WTC11 (cell line): ENCODE measurements around the gene NSUN2. TPM values are rescaled to one million over a fixed set of nuclear protein-coding genes. Genes with fewer than 3 reads are reported as not detected.
A peak's percentile ranks its signal among the peaks of the same experiment; 100 is the strongest.

Experiments
- ATAC-seq: fragments of 200-7000 bp; cut with Tn5 transposase; 2 replicates; pipeline ENCODE4 v1.10.0; 2021; ENCODE audit warnings: mild to moderate bottlenecking, moderate library complexity
- CTCF ChIA-PET: fragments of 300-600 bp; sonication (Branson Sonifier 250); formaldehyde crosslinking; loops from one replicate; lab custom pipeline; 2021; ENCODE audit warnings: antibody characterized with exemption; lab: Charles Lee
- POLR2A ChIA-PET: fragments of 350-600 bp; sonication (Branson Sonifier 250); formaldehyde crosslinking; loops from one replicate; lab custom pipeline; 2021; ENCODE audit warnings: antibody characterized with exemption; lab: Charles Lee
- DNase-seq: peaks from one replicate; pipeline ENCODE4 v3.0.0; 2021; ENCODE audit warnings: low spot score
- H3K27ac Mint-ChIP-seq: 2 replicates; pipeline ENCODE4 v1.8.0; 2021; ENCODE audit warnings: mixed read lengths
- H3K27me3 Mint-ChIP-seq: 2 replicates; pipeline ENCODE4 v1.8.0; 2021; ENCODE audit warnings: low read depth, mild to moderate bottlenecking, moderate library complexity, mixed read lengths
- H3K36me3 Mint-ChIP-seq: 2 replicates; pipeline ENCODE4 v1.8.0; 2021; ENCODE audit warnings: mixed read lengths
- H3K4me1 Mint-ChIP-seq: 2 replicates; pipeline ENCODE4 v1.8.0; 2022; ENCODE audit warnings: mixed read lengths
- H3K4me3 Mint-ChIP-seq: 2 replicates; pipeline ENCODE4 v1.8.0; 2021; ENCODE audit warnings: mild to moderate bottlenecking, moderate library complexity, mixed read lengths
- H3K9me3 Mint-ChIP-seq: 2 replicates; pipeline ENCODE4 v1.8.0; 2021; ENCODE audit warnings: mixed read lengths
- CREM ChIP-seq: sonication (generic); formaldehyde crosslinking; IDR thresholded peaks from 2 replicates; pipeline ENCODE4 v1.8.1; 2022; ENCODE audit warnings: mild to moderate bottlenecking, missing genetic modification reagents, moderate library complexity
- EMX1 ChIP-seq: fragments of 250-450 bp; sonication (Bioruptor Pico); IDR thresholded peaks from 2 replicates; pipeline ENCODE4 v1.8.0; 2021; ENCODE audit warnings: mild to moderate bottlenecking
- ETV6 ChIP-seq: sonication (generic); formaldehyde crosslinking; IDR thresholded peaks from 2 replicates; pipeline ENCODE4 v1.8.1; 2022; ENCODE audit warnings: mild to moderate bottlenecking, missing genetic modification reagents
- FOXJ3 ChIP-seq: sonication (generic); formaldehyde crosslinking; IDR thresholded peaks from 2 replicates; pipeline ENCODE4 v1.9.0; 2021; ENCODE audit warnings: missing genetic modification reagents, mild to moderate bottlenecking, borderline replicate concordance
- NFE2L1 ChIP-seq: sonication (generic); formaldehyde crosslinking; IDR thresholded peaks from 2 replicates; pipeline ENCODE4 v1.8.1; 2023; ENCODE audit warnings: missing genetic modification reagents
- NFYB ChIP-seq: sonication (generic); formaldehyde crosslinking; conservative IDR thresholded peaks from 2 replicates; pipeline ENCODE4 v1.8.0; 2022; ENCODE audit warnings: low read depth, missing genetic modification reagents
- PRRX2 ChIP-seq: fragments of 250-450 bp; sonication (Bioruptor Pico); IDR thresholded peaks from 2 replicates; pipeline ENCODE4 v1.8.0; 2021; ENCODE audit warnings: mild to moderate bottlenecking
- RORB ChIP-seq: fragments of 250-450 bp; sonication (Bioruptor Pico); IDR thresholded peaks from 2 replicates; pipeline ENCODE4 v1.9.0; 2021; ENCODE audit warnings: mild to moderate bottlenecking
- SMAD4 ChIP-seq: sonication (generic); formaldehyde crosslinking; IDR thresholded peaks from 2 replicates; pipeline ENCODE4 v1.8.0; 2022; ENCODE audit warnings: mild to moderate bottlenecking, missing genetic modification reagents
- SOX15 ChIP-seq: fragments of 250-450 bp; sonication (Bioruptor Pico); IDR thresholded peaks from 2 replicates; pipeline ENCODE4 v1.9.0; 2021; ENCODE audit warnings: mild to moderate bottlenecking
- ZNF121 ChIP-seq: sonication (generic); formaldehyde crosslinking; IDR thresholded peaks from 2 replicates; pipeline ENCODE4 v1.8.0; 2023; ENCODE audit warnings: missing genetic modification reagents
- ZNF138 ChIP-seq: sonication (generic); formaldehyde crosslinking; conservative IDR thresholded peaks from 2 replicates; pipeline ENCODE4 v1.8.1; 2022; ENCODE audit warnings: mild to moderate bottlenecking, moderate library complexity, missing genetic modification reagents
- ZNF416 ChIP-seq: fragments of 250-450 bp; sonication (Bioruptor Pico); IDR thresholded peaks from 2 replicates; pipeline ENCODE4 v1.9.0; 2021; ENCODE audit warnings: mild to moderate bottlenecking, inconsistent platforms
- total RNA-seq: library from RNA; stranded (reverse); gene quantifications from 3 replicates; pipeline ENCODE4 v1.2.3, GENCODE V29; 2021
- TF ChIP-seq, protein P1 (sequence below): sonication (generic); formaldehyde crosslinking; IDR thresholded peaks from 2 replicates; pipeline ENCODE4 v1.8.0; 2022; ENCODE audit warnings: mild to moderate bottlenecking, missing genetic modification reagents
- TF ChIP-seq, protein P2 (sequence below): sonication (generic); formaldehyde crosslinking; IDR thresholded peaks from 2 replicates; pipeline ENCODE4 v1.8.0; 2022; ENCODE audit warnings: mild to moderate bottlenecking, missing genetic modification reagents
- TF ChIP-seq, protein P3 (sequence below): sonication (generic); formaldehyde crosslinking; IDR thresholded peaks from 2 replicates; pipeline ENCODE4 v1.8.1; 2023; ENCODE audit warnings: mild to moderate bottlenecking, moderate library complexity, missing genetic modification reagents
- TF ChIP-seq, protein P4 (sequence below): fragments of 250-450 bp; sonication (Bioruptor Pico); conservative IDR thresholded peaks from 2 replicates; pipeline ENCODE4 v1.9.0; 2021; ENCODE audit warnings: mild to moderate bottlenecking
- TF ChIP-seq, protein P5 (sequence below): sonication (generic); formaldehyde crosslinking; IDR thresholded peaks from 2 replicates; pipeline ENCODE4 v1.8.1; 2022; ENCODE audit warnings: missing genetic modification reagents, borderline replicate concordance
- TF ChIP-seq, protein P6 (sequence below): fragments of 250-450 bp; sonication (Bioruptor Pico); IDR thresholded peaks from 2 replicates; pipeline ENCODE4 v1.8.0; 2021; ENCODE audit warnings: mild to moderate bottlenecking
- TF ChIP-seq, protein P7 (sequence below): sonication (generic); formaldehyde crosslinking; IDR thresholded peaks from 2 replicates; pipeline ENCODE4 v1.8.1; 2023; ENCODE audit warnings: mild to moderate bottlenecking, missing genetic modification reagents, moderate library complexity
- TF ChIP-seq, protein P8 (sequence below): sonication (generic); formaldehyde crosslinking; IDR thresholded peaks from 2 replicates; pipeline ENCODE4 v1.8.0; 2022; ENCODE audit warnings: mild to moderate bottlenecking, missing genetic modification reagents

The NSUN2 gene
- total RNA-seq, 1 experiment from 2014 or later: 88.4 TPM

DNA sequence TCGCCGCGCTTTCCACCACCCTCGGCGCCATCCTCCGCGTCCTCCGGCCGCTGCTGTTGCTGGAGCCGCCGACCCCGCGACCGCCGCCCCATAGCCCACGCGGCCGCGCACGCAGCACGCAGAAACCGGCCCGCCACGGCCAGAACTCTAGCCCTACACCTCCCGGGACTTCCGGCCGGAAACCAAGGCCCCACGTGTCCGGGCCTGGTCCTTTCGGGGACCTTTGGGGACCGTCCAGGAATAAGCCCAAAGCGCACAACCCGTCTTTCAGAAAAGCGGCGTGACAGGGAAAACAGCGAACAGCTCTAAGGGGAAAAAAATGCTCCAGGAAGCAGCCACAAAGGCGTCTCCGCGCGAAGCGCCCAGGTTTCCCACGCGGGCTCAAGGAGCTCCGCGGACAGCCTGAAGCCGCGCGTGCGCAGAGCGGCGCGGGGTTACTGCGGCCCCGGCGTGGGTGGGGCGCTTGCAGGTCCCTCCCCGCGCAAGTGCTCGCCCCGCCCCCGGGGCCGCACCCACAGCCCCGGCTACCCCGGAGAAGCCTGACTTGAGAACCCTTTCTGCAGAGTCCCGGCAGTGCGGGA lies at the start of gene NSUN2, which contains the start of gene SRD5A1 (continued):
- TF ChIP-seq NFYB: no peak
- no peak for TF ChIP-seq EMX1
- TF ChIP-seq, protein P1, sequence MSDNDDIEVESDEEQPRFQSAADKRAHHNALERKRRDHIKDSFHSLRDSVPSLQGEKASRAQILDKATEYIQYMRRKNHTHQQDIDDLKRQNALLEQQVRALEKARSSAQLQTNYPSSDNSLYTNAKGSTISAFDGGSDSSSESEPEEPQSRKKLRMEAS (CRISPR knock-in tag): peak; percentile 57
- no peak for TF ChIP-seq FOXJ3 (CRISPR knock-in tag)
- TF ChIP-seq, protein P2, sequence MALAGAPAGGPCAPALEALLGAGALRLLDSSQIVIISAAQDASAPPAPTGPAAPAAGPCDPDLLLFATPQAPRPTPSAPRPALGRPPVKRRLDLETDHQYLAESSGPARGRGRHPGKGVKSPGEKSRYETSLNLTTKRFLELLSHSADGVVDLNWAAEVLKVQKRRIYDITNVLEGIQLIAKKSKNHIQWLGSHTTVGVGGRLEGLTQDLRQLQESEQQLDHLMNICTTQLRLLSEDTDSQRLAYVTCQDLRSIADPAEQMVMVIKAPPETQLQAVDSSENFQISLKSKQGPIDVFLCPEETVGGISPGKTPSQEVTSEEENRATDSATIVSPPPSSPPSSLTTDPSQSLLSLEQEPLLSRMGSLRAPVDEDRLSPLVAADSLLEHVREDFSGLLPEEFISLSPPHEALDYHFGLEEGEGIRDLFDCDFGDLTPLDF (CRISPR knock-in tag): no peak
- TF ChIP-seq ZNF121: no peak
- TF ChIP-seq NFE2L1: no peak
- TF ChIP-seq ETV6 (CRISPR knock-in tag): no peak
- TF ChIP-seq, protein P3, sequence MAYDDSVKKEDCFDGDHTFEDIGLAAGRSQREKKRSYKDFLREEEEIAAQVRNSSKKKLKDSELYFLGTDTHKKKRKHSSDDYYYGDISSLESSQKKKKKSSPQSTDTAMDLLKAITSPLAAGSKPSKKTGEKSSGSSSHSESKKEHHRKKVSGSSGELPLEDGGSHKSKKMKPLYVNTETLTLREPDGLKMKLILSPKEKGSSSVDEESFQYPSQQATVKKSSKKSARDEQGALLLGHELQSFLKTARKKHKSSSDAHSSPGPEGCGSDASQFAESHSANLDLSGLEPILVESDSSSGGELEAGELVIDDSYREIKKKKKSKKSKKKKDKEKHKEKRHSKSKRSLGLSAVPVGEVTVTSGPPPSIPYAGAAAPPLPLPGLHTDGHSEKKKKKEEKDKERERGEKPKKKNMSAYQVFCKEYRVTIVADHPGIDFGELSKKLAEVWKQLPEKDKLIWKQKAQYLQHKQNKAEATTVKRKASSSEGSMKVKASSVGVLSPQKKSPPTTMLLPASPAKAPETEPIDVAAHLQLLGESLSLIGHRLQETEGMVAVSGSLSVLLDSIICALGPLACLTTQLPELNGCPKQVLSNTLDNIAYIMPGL (CRISPR knock-in tag): 0 out of 2 replicates have a peak, but pooled peaks have one; percentile 30
- peak; percentile 62; the same call in 1 of the 2 replicates for TF ChIP-seq ZNF416
- TF ChIP-seq, all 79 proteins: peak for 17

DNA sequence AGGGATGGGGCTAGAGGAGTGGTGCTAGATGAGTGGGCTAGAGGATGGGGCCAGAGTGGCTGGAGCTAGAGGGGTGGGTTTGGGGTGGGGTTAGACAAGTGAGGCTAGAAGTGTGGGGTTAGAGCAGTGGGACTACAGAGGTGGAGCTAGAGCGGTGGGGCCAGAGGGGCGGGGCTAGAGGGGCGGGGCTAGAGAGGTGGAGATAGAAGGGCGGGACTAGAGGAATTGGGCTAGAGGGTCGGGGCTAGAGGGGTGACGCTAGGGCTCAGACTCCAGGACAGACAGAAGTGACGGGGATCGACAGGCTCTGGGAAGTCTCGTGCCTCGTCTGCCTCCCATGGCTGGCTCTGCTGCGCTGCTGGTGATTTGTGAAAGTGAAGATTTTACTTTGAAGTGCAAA lies 49.4 kb upstream of the NSUN2 start:
- TF ChIP-seq, protein P4, sequence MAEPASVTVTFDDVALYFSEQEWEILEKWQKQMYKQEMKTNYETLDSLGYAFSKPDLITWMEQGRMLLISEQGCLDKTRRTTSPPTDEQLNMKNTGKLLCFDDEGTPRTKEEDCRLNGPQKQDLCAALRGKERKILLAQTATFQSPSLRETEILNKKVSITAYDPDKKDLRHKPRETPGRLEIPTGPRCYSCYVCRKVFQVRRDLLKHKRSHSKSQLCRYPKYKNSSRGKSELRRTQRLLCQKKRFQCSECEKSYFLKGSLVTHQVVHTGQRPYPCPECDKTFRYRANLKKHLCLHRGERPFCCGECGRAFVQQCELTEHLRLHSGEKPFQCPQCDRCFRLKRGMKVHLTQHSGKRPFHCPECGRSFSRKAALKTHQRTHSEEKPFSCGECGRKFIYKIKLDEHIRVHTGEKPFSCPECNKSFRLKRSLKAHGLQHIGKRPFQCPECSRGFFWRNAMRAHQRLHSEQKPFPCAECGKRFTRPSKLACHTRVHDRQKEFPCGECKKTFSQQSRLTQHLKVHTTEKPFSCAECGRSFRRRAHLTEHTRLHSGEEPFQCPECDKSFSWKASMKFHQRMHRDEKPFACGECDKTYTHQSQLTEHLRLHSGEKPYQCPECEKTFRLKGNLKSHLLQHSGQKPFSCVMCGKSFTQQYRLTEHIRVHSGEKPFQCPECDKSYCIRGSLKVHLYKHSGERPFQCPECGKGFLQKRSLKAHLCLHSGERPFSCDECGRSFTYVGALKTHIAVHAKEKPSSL (CRISPR knock-in tag): no peak
- Mint-ChIP-seq H3K9me3 (peaks cover 19% of the 10 kb centered on the region), H3K27me3 (peaks cover 30% of the 10 kb centered on the region), H3K4me3 (no peak overlapping the region), H3K27ac (no peak overlapping the region), H3K36me3 (no peaks in the 10 kb centered on the region), H3K4me1 (peaks cover under 1% of the 10 kb centered on the region; the same call in 1 of the 2 replicates)
- CTCF ChIA-PET: interaction anchor here (0.5 kb wide), 1 partner anchor 85 kb away, joined by 3 read pairs; no protein-coding TSS in a partner anchor
- peak; percentile 38 for DNase-seq
- POLR2A ChIA-PET: no interaction called here
- ATAC-seq: peak; percentile 90

DNA sequence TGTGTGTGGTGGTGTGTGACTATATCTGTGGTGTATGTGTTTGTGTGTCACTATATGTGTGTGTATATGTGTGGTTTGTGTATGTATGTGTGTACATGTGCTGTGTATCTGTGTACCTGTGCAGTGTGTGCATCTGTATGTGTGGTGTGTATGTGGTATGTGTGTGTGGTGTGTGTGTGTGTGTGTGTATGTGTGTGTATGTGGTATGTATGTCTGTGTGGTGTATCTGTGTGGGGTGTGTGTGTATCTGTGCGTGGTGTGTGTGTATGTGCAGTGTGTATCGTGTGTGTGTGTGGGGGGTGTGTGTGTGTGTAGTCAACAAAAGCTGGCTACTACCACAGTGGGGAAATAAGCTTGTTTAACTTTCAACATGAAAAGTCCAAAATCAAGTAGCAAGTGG lies 48.8 kb upstream of the NSUN2 start:
- TF ChIP-seq CREM (CRISPR knock-in tag) (no peak), SMAD4 (no peak), ZNF138 (CRISPR knock-in tag) (no peak), RORB (CRISPR knock-in tag) (no peak), SOX15 (CRISPR knock-in tag) (no peak), PRRX2 (CRISPR knock-in tag) (no peak), NFYB (no peak)
- TF ChIP-seq, protein P5, sequence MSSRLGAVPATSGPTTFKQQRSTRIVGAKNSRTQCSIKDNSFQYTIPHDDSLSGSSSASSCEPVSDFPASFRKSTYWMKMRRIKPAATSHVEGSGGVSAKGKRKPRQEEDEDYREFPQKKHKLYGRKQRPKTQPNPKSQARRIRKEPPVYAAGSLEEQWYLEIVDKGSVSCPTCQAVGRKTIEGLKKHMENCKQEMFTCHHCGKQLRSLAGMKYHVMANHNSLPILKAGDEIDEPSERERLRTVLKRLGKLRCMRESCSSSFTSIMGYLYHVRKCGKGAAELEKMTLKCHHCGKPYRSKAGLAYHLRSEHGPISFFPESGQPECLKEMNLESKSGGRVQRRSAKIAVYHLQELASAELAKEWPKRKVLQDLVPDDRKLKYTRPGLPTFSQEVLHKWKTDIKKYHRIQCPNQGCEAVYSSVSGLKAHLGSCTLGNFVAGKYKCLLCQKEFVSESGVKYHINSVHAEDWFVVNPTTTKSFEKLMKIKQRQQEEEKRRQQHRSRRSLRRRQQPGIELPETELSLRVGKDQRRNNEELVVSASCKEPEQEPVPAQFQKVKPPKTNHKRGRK (CRISPR knock-in tag): no peak
- TF ChIP-seq, protein P6, sequence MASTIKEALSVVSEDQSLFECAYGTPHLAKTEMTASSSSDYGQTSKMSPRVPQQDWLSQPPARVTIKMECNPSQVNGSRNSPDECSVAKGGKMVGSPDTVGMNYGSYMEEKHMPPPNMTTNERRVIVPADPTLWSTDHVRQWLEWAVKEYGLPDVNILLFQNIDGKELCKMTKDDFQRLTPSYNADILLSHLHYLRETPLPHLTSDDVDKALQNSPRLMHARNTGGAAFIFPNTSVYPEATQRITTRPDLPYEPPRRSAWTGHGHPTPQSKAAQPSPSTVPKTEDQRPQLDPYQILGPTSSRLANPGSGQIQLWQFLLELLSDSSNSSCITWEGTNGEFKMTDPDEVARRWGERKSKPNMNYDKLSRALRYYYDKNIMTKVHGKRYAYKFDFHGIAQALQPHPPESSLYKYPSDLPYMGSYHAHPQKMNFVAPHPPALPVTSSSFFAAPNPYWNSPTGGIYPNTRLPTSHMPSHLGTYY: no peak
- TF ChIP-seq, protein P7, sequence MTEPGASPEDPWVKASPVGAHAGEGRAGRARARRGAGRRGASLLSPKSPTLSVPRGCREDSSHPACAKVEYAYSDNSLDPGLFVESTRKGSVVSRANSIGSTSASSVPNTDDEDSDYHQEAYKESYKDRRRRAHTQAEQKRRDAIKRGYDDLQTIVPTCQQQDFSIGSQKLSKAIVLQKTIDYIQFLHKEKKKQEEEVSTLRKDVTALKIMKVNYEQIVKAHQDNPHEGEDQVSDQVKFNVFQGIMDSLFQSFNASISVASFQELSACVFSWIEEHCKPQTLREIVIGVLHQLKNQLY (CRISPR knock-in tag): no peak
- TF ChIP-seq, protein P8, sequence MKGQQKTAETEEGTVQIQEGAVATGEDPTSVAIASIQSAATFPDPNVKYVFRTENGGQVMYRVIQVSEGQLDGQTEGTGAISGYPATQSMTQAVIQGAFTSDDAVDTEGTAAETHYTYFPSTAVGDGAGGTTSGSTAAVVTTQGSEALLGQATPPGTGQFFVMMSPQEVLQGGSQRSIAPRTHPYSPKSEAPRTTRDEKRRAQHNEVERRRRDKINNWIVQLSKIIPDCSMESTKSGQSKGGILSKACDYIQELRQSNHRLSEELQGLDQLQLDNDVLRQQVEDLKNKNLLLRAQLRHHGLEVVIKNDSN (CRISPR knock-in tag): no peak
- ChIA-PET CTCF (no interaction called here), POLR2A (interaction anchor here (0.7 kb wide), 1 partner anchor 14 kb away, joined by 3 read pairs; no protein-coding TSS in a partner anchor)
- Mint-ChIP-seq H3K27ac (no peak overlapping the region), H3K36me3 (peaks cover 1% of the 10 kb centered on the region), H3K4me1 (no peaks in the 10 kb centered on the region), H3K27me3 (peaks cover 27% of the 10 kb centered on the region), H3K9me3 (peaks cover 24% of the 10 kb centered on the region), H3K4me3 (no peak overlapping the region)
- no peak for DNase-seq
- no peak for ATAC-seq
